ENCODE data around the gene APBA2. TPM values are rescaled to one million over a fixed set of nuclear protein-coding genes. Genes with fewer than 3 reads are reported as not detected.
"Not testable (repeated sequence)": the region's sequence is repeated elsewhere in the genome, so short reads cannot be mapped to it uniquely, and the experiment has no call there.

The APBA2 gene
- total RNA-seq, 1 donor from 2014 or later = 42.1 TPM

- DNase-seq (ENCODE audit: low read depth, low spot score) = no peak
These were observed 265.0 kb downstream of the APBA2 start for GRCh38 chr15:29150515-29151483.

GRCh38 chr15:29151484-29151857 is 265.7 kb downstream of the APBA2 start:
- no peak for DNase-seq (ENCODE audit: low read depth, low spot score)

GRCh38 chr15:29156521-29156920 is 270.7 kb downstream of the APBA2 start:
- no peak for DNase-seq (ENCODE audit: low read depth, low spot score)

- no peak for DNase-seq (ENCODE audit: low read depth, low spot score)
These were observed 274.1 kb downstream of the APBA2 start for GRCh38 chr15:29159771-29160455.

- no peak for DNase-seq (ENCODE audit: low read depth, low spot score)
These were observed 276.6 kb downstream of the APBA2 start for GRCh38 chr15:29162411-29162810.

GRCh38 chr15:29167122-29167521 is 281.3 kb downstream of the APBA2 start:
- DNase-seq (ENCODE audit: low read depth, low spot score) = not testable (repeated sequence)

Other genes with a start within 250 kb of the APBA2 start
- 0.07 and 0.35 TPM in 2 replicates for gene GOLGA8M, start 173.6 kb upstream of the APBA2 start, total RNA-seq
- not detected in 2 replicates for gene GOLGA6L7, start 37.3 kb upstream of the APBA2 start, total RNA-seq

Measured in pulmonary artery endothelial cell (primary cell).